ENCODE results near the gene ZNF557. TPM values are rescaled to one million over a fixed set of nuclear protein-coding genes. Genes with fewer than 3 reads are reported as not detected.

Gene ZNF557
- total and polyA plus RNA-seq, 10 of the 15 experiments (the other 5 are each of a cell fraction or from before 2014, with no cell fraction given): 3.9 to 12.1 (median 9.0) TPM

GRCh38 chr19:7098701-7099596, 29.4 kb downstream of the ZNF557 start:
- peak; percentile 78 for FAIRE-seq
- no TSS peak for BruUV-seq (replicated peaks)
- 1% methylated on average over 72 of the region's 78 CpGs for WGBS (ENCODE audit: insufficient coverage, insufficient replicate concordance, low lambda C conversion rate, missing lambda C conversion rate)
- TF ChIP-seq E2F4 (IDR thresholded peaks at IDR 0.05; ENCODE audit: low read depth, low read length) (no peak), SMARCA5 (IDR thresholded peaks at IDR 0.05) (no peak), HDGF (IDR thresholded peaks at IDR 0.05) (peak; percentile 100), ZBTB4 (CRISPR knock-in tag; IDR thresholded peaks at IDR 0.05) (no peak), BACH1 (IDR thresholded peaks at IDR 0.05; ENCODE audit: borderline replicate concordance) (no peak), IRF3 (IDR thresholded peaks at IDR 0.05) (no peak), CBFB (IDR thresholded peaks at IDR 0.05; ENCODE audit: low read depth) (no peak), ZNF24 (IDR thresholded peaks at IDR 0.05) (no peak), NFYB (IDR thresholded peaks at IDR 0.05; ENCODE audit: insufficient read depth, low read depth, low read length) (no peak), ZNF592 (IDR thresholded peaks at IDR 0.05) (no peak)

More at GRCh38 chr19:7098701-7099596, 29.4 kb downstream of the ZNF557 start:
- peak overlapping the region; percentile 82 for H3K9ac ChIP-seq (ENCODE audit: control insufficient read depth, insufficient read depth, low read length)
- ATAC-seq (peak; percentile 95), DNase-seq (ENCODE audit: low read depth, low spot score) (peak; percentile 84)
- ChIA-PET CTCF (interaction anchor here (0.7 to 5.7 kb wide), 17 partner anchors 14 to 971 kb away, joined by 3 to 62 read pairs (median 4); partner anchors contain the start of genes ARHGEF18, TRAPPC5 and ZNF557), POLR2A (interaction anchor here (0.6 to 2.0 kb wide), 17 partner anchors 15 to 923 kb away, joined by 3 to 14 read pairs (median 4); partner anchors contain the start of genes ARHGEF18, SNAPC2 and ZNF557), RAD21 (ENCODE audit: unreplicated experiment) (interaction anchor here (0.6 to 2.3 kb wide), 33 partner anchors 29 to 831 kb away, joined by 3 to 21 read pairs (median 4); partner anchors contain the start of genes ARHGEF18, PET100, TRAPPC5 and XAB2), SMC1A (ENCODE audit: uncharacterized antibody, unreplicated experiment) (interaction anchor here (0.6 to 1.8 kb wide), 23 partner anchors 28 to 469 kb away, joined by 3 to 9 read pairs (median 3); no protein-coding TSS in a partner anchor)
- peak overlapping the region; percentile 81 for H3K4me2 ChIP-seq (ENCODE audit: control insufficient read depth, insufficient read depth)
- peak overlapping the region; percentile 85 for H2AFZ ChIP-seq (ENCODE audit: control insufficient read depth, low read depth, low read length)
- in situ Hi-C loops (cut with MboI): no loop called here
- peak overlapping the region; percentile 76 for H3K4me3 ChIP-seq
- H4K20me1 ChIP-seq (ENCODE audit: control insufficient read depth, insufficient read depth): no peaks in the 10 kb centered on the region
- peaks cover 4% of the 10 kb centered on the region; the same call in 1 of the 2 replicates for H3K4me1 ChIP-seq (ENCODE audit: control insufficient read depth, insufficient read depth, low read length)
- H3K9me3 ChIP-seq (replicated peaks; ENCODE audit: control insufficient read depth, insufficient read depth, low read length): peaks cover 4% of the 10 kb centered on the region; the same call in 2 of the 3 replicates
- intact Hi-C loops (cut with micrococcal nuclease; ENCODE audit: unreplicated experiment): loop anchor here (2.0 kb wide), 1 partner anchor 152 kb away; no protein-coding TSS in a partner anchor
- peak overlapping the region; percentile 75 for H3K27ac ChIP-seq (ENCODE audit: control insufficient read depth, insufficient read depth)
- H3K79me2 ChIP-seq (ENCODE audit: control insufficient read depth, insufficient read depth, low read length): no peaks in the 10 kb centered on the region
- no peaks in the 10 kb centered on the region for H3K27me3 ChIP-seq (replicated peaks in 1 of 2; ENCODE audit: control insufficient read depth in 2 of 2, insufficient read depth in 2 of 2, low read length in 1 of 2)
- no peaks in the 10 kb centered on the region for H3K36me3 ChIP-seq (ENCODE audit: control insufficient read depth in 2 of 2, insufficient read depth in 2 of 2, low read length in 1 of 2)
